ENCODE data around the gene PPP2R2B.

Gene PPP2R2B

DNA sequence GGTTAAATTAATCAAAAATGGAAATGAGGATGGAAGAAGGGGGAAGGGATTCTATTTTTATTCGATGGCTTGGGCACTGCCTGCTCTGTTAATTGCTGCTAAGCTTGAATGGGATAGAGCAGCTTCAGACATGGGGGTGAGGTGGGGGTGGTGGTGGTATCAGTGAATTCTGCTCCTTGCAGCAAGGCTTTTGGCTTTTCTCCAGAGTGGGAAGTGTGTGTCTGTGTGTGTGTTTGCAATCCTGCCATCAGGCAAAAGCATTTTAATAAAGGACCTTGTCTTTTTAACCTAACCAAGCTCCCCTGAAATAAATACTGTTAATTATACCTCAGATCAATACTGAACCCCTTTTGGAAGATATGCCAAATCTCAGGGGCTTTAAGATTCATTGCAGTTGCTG lies 251.6 kb downstream of the PPP2R2B start:
- no peak for DNase-seq (ENCODE audit: insufficient read length, low spot score)
- no peak for FAIRE-seq
- TF ChIP-seq, protein P1, sequence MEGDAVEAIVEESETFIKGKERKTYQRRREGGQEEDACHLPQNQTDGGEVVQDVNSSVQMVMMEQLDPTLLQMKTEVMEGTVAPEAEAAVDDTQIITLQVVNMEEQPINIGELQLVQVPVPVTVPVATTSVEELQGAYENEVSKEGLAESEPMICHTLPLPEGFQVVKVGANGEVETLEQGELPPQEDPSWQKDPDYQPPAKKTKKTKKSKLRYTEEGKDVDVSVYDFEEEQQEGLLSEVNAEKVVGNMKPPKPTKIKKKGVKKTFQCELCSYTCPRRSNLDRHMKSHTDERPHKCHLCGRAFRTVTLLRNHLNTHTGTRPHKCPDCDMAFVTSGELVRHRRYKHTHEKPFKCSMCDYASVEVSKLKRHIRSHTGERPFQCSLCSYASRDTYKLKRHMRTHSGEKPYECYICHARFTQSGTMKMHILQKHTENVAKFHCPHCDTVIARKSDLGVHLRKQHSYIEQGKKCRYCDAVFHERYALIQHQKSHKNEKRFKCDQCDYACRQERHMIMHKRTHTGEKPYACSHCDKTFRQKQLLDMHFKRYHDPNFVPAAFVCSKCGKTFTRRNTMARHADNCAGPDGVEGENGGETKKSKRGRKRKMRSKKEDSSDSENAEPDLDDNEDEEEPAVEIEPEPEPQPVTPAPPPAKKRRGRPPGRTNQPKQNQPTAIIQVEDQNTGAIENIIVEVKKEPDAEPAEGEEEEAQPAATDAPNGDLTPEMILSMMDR (IDR thresholded peaks at IDR 0.05; ENCODE audit: insufficient read depth, missing control alignments), result no peak

DNA sequence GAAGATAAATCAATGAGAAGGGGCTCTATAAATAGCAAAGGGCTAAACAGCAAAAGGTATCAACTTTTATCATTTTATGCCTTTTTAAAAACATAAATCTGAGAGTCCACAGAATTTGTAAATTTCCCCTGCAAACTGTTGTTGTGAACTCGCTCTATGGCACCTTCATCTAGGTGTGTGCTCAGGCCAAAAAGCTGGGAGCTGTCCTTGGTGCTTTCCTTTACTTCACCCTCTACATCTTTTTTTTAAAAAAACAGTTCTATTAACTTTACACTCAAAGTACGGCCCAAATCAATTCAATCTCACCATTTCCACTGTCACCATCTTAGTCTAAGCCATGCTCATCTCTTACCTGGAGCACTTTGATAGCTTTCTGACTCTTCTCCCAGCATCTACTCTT lies 254.4 kb downstream of the PPP2R2B start:
- TF ChIP-seq, protein P1 (IDR thresholded peaks at IDR 0.05; ENCODE audit: insufficient read depth, missing control alignments), result no peak
- FAIRE-seq (no peak), DNase-seq (ENCODE audit: insufficient read length, low spot score) (no peak)

DNA sequence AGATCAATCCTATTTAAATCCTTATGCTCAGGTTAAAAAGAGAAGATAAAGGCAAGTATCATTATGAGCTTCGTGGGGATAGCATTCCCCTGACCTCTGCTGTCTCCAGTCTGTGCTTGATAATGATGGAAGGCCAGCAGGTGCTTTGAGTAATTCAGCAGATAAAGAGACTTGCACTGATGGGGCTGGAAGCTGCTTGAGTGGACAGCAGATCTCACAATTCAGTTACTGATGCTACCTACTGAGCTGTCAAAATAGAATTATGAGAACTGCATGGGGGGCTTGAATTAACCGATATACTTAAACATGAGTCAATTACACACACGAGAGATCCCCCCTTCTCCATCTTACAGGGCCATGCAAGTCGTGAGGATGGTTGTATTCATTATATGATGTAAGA lies 254.9 kb downstream of the PPP2R2B start:
- FAIRE-seq, result no peak
- TF ChIP-seq, protein P1 (IDR thresholded peaks at IDR 0.05; ENCODE audit: insufficient read depth, missing control alignments), result no peak
- DNase-seq (ENCODE audit: insufficient read length, low spot score), result no peak

DNA sequence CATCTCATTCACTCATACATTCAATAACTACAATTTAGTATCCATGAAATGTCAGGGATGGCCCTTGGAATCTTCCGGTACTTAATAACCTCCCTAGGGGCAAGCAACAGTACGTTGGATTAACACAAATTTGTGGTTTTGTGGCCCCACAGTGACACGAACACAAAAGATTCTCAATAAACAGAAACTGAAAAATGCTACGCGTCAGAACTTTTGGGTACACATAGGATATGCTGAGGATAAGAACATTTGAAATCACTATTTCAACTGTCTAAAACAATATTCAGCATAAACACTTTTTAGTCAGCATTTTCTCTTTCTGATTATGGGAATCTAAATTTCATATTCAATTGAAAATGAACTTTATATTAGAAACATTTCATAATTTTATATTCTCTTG lies 255.5 kb downstream of the PPP2R2B start:
- TF ChIP-seq, protein P1 (IDR thresholded peaks at IDR 0.05; ENCODE audit: insufficient read depth, missing control alignments), result no peak
- no peak for DNase-seq (ENCODE audit: insufficient read length, low spot score)
- no peak for FAIRE-seq

DNA sequence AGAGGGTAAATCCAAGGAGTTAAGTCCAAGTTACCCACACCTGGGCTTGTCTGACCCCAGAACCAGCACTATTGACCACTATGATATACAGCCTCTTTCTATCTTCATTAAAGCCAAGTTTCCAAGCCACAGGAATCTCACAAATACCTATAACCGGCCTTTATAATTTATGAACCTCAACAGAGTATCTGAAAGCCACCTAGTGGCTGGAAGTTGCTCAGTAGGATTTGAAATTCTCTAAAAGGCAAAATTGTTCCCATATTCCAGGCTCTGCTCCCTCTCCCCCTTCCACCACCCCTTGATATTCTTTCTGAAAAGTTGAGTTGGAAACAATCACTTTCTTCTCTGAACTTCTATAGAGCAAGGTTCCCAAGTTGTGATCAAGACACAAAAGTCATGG lies 256.2 kb downstream of the PPP2R2B start:
- TF ChIP-seq, protein P1 (IDR thresholded peaks at IDR 0.05; ENCODE audit: insufficient read depth, missing control alignments), result peak; percentile 14
- FAIRE-seq (no peak), DNase-seq (ENCODE audit: insufficient read length, low spot score) (no peak)

DNA sequence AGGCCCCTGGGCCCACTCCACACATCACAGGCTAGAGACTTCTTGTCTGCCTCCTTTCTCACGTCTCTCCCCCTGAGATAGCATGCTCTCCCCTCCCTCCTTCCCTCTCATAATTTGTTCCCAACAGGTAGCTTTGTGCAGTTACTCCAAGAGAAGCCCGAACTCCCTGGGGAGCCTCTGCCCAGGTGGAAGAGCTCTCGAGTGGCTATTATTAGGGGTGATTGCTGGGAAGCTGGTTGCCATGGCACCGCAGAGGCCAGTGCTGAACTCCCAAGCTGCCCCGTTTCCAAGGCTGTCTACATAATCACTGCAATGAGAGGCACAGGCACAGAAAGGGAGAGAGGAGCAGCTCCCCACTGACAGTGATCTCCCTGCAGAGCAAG lies 257.9 kb downstream of the PPP2R2B start:
- DNase-seq (ENCODE audit: insufficient read length, low spot score) (no peak), FAIRE-seq (no peak)
- TF ChIP-seq, protein P1 (IDR thresholded peaks at IDR 0.05; ENCODE audit: insufficient read depth, missing control alignments), result no peak

DNA sequence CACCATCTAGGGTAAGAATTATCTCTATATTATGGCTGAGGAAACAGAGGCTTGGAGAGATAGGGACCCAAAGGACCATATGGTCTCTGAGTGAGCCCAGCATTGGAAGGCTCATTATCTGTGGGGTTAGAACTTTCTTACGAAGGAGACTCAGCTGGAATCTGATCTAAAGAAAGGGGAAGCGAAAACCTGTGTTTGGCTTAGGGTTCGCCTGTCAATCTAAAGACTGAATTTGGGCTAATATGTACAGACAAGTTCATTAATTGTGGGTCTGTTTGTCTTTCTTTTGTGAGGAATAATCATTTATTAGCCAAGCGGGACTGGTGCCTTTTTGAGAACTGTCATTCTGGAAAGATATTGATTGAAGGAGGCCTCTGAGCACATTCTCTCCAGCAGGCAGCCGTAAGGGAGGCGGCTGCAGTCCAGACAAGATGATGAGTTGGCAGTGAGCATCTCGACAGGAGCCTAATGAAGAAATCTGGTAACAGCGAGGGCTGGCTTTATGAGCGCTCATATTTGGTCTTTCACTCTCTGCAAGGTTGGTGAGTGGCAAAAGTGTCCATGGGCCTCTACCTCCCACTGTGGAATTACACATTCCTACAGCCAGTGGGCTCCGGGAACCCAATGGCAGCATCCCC lies 258.4 kb downstream of the PPP2R2B start:
- DNase-seq (ENCODE audit: insufficient read length, low spot score), result no peak
- FAIRE-seq, result no peak
- TF ChIP-seq, protein P1 (IDR thresholded peaks at IDR 0.05; ENCODE audit: insufficient read depth, missing control alignments), result no peak
